SK-N-SH (cell line): ENCODE data around the gene FRK. TPM values are rescaled to one million over a fixed set of nuclear protein-coding genes. Genes with fewer than 3 reads are reported as not detected.

Experiments
- CTCF ChIA-PET: fragments of 300-600, 350-600 bp; formaldehyde crosslinking; extraction: SDS; loops from one replicate; lab custom pipeline; 2021; lab: Yijun Ruan, JAX
- POLR2A ChIA-PET: fragments of 350-600 bp; sonication (Branson Sonifier 250); formaldehyde crosslinking; extraction: SDS; loops from one replicate; lab custom pipeline; 2020; ENCODE audit warnings: antibody characterized with exemption, inconsistent platforms; lab: Yijun Ruan, JAX
- DNase-seq: peaks from one replicate; pipeline ENCODE4 v3.0.0; 2012
- H2AFZ ChIP-seq: fragments of 200-600 bp; sonication (generic); 2 replicates; pipeline ENCODE4 v1.8.1; 2016; ENCODE audit warnings: antibody characterized with exemption, mild to moderate bottlenecking, low read depth
- H3F3A ChIP-seq: fragments of 200-600 bp; sonication (generic); replicated peaks from 2 replicates; pipeline ENCODE3; 2016; ENCODE audit warnings: antibody characterized with exemption, mild to moderate bottlenecking; ENCODE audit not compliant: insufficient read depth
- H3K27ac ChIP-seq, 2 experiments: fragments of 200-500 bp in 1 of 2; fragments of 200-600 bp in 1 of 2; sonication (Bioruptor generic) in 1 of 2; sonication (generic), shearing (Covaris generic) in 1 of 2; 2 replicates each; pipeline versions ENCODE4 v1.5.1 to v1.6.1; 2014 to 2016; ENCODE audit warnings: low read depth in 2 of 2, inconsistent platforms in 1 of 2, low read length in 1 of 2, mild to moderate bottlenecking in 1 of 2, mixed read lengths in 1 of 2
- H3K27me3 ChIP-seq: fragments of 200-600 bp; sonication (generic), shearing (Covaris generic); 2 replicates; pipeline ENCODE4 v1.6.1; 2016; ENCODE audit warnings: mixed run types; ENCODE audit not compliant: insufficient read depth
- H3K36me3 ChIP-seq, 2 experiments: fragments of 200-500 bp in 1 of 2; fragments of 200-600 bp in 1 of 2; sonication (Bioruptor generic) in 1 of 2; sonication (generic) in 1 of 2; replicated peaks in 1 of 2; 2 replicates each; pipeline versions ENCODE3 to v1.5.1; 2014 to 2016; ENCODE audit warnings: low read length in 1 of 2, mild to moderate bottlenecking in 1 of 2; ENCODE audit not compliant: insufficient read depth in 2 of 2, control insufficient read depth in 1 of 2
- H3K4me1 ChIP-seq, 2 experiments: fragments of 200-500 bp in 1 of 2; fragments of 200-600 bp in 1 of 2; sonication (Bioruptor generic) in 1 of 2; sonication (generic), shearing (Covaris generic) in 1 of 2; 2 replicates each; pipeline versions ENCODE4 v1.5.1 to v1.6.1; 2014 to 2016; ENCODE audit warnings: low read depth in 1 of 2, low read length in 1 of 2, mixed run types in 1 of 2; ENCODE audit not compliant: insufficient read depth in 2 of 2, control insufficient read depth in 1 of 2
- H3K4me2 ChIP-seq: fragments of 200-600 bp; sonication (generic), shearing (Covaris generic); 2 replicates; pipeline ENCODE4 v1.6.1; 2017; ENCODE audit warnings: mixed run types
- H3K4me3 ChIP-seq, 2 experiments: fragments of 200-500 bp in 1 of 2; fragments of 200-600 bp in 1 of 2; sonication (Bioruptor generic) in 1 of 2; sonication (generic), shearing (Covaris generic) in 1 of 2; 2 replicates each; pipeline versions ENCODE4 v1.5.1 to v1.8.1; 2014 to 2016; ENCODE audit warnings: low read depth in 2 of 2, inconsistent platforms in 1 of 2, low read length in 1 of 2, mild to moderate bottlenecking in 1 of 2, mixed read lengths in 1 of 2, moderate library complexity in 1 of 2
- H3K79me2 ChIP-seq: fragments of 200-600 bp; sonication (generic); 2 replicates; pipeline ENCODE4 v1.8.1; 2017; ENCODE audit warnings: mild to moderate bottlenecking; ENCODE audit not compliant: insufficient read depth
- H3K9ac ChIP-seq: fragments of 200-600 bp; sonication (generic); 2 replicates; pipeline ENCODE4 v1.6.1; 2017; ENCODE audit warnings: mixed run types
- H3K9me2 ChIP-seq: fragments of 200-600 bp; sonication (generic); 2 replicates; pipeline ENCODE4 v1.6.1; 2017; ENCODE audit warnings: mixed run types
- H3K9me3 ChIP-seq: fragments of 200-600 bp; sonication (generic); 2 replicates; pipeline ENCODE4 v1.6.1; 2017; ENCODE audit warnings: mixed run types, mild to moderate bottlenecking, moderate library complexity
- H4K20me1 ChIP-seq: fragments of 200-600 bp; sonication (generic); 2 replicates; pipeline ENCODE4 v1.6.1; 2017; ENCODE audit warnings: mild to moderate bottlenecking, mixed run types; ENCODE audit not compliant: insufficient read depth
- CHD2 ChIP-seq: fragments of 150-350 bp; IDR thresholded peaks from 2 replicates; pipeline ENCODE4 v1.6.1; 2018; ENCODE audit warnings: low read length; ENCODE audit not compliant: partially characterized antibody
- GABPA ChIP-seq: IDR thresholded peaks from 2 replicates; pipeline ENCODE4 v1.4.0; 2012; ENCODE audit warnings: low read depth, mild to moderate bottlenecking
- GATA2 ChIP-seq: sonication (generic); formaldehyde crosslinking; IDR thresholded peaks from 2 replicates; pipeline ENCODE4 v1.5.0; 2020; ENCODE audit warnings: mild to moderate bottlenecking, missing genetic modification reagents
- PBX3 ChIP-seq: IDR thresholded peaks from 2 replicates; pipeline ENCODE4; 2012
- REST ChIP-seq: IDR thresholded peaks from 2 replicates; pipeline ENCODE4 v1.6.1; 2012; ENCODE audit warnings: mild to moderate bottlenecking, low read depth, low read length, moderate library complexity
- RFX5 ChIP-seq: IDR thresholded peaks from 2 replicates; pipeline ENCODE4 v1.6.1; 2012; ENCODE audit warnings: mild to moderate bottlenecking, improper control_type of control experiment, low read length
- TAF1 ChIP-seq: IDR thresholded peaks from 2 replicates; pipeline ENCODE4 v1.6.1; 2012; ENCODE audit warnings: low read depth, mild to moderate bottlenecking, low read length, moderate library complexity, borderline replicate concordance
- TCF12 ChIP-seq: IDR thresholded peaks from 2 replicates; pipeline ENCODE4 v1.4.0; 2012
- TEAD4 ChIP-seq: IDR thresholded peaks from 2 replicates; pipeline ENCODE4 v1.4.0; 2012; ENCODE audit warnings: mild to moderate bottlenecking, borderline replicate concordance; ENCODE audit not compliant: insufficient read depth
- USF2 ChIP-seq: fragments of 150-350 bp; IDR thresholded peaks from 2 replicates; pipeline ENCODE4 v1.6.1; 2017; ENCODE audit warnings: antibody characterized with exemption, low read length, low read depth, borderline replicate concordance
- ZBTB33 ChIP-seq: IDR thresholded peaks from 2 replicates; pipeline ENCODE4 v1.4.0; 2012; ENCODE audit warnings: low read depth, borderline replicate concordance
- WGBS: methylation state at CpG from one replicate; pipeline ENCODE4 v1.1.6; 2017; ENCODE audit warnings: low lambda C conversion rate; 5-methylcytosine and 5-hydroxymethylcytosine counted together
- polyA plus RNA-seq, 3 experiments: library from polyadenylated mRNA; depleted of rRNA; stranded (reverse); fragments of >200 nt; gene quantifications; 2 replicates each; pipeline ENCODE4 v1.2.3, GENCODE V29; 2012

The FRK gene
- polyA plus RNA-seq, 1 of the 3 experiments (the other 2 are of a cell fraction), result under 0.01 TPM

DNA sequence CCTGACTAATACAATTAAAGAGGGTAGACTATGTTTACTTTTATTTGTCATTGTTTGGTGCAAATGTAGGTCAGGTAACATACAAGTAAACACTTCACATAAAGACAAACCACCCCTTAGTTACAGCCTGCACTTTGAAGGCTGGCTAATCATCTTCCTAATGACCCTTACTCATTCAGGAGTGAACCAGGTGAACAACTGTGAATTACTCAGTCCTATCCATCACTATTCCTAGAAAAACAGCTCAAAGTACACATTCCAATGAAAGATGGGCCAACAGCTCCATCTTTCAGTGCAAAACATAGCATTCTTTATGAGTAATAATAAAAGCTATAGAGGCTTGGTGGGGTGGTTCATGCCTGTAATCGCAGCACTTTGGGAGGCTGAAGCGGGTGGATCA, 78.2 kb downstream of the FRK start:
- no peak overlapping the region for H3K9ac ChIP-seq
- no peaks in the 10 kb centered on the region for H3K9me2 ChIP-seq
- POLR2A ChIA-PET, result no interaction called here
- TF ChIP-seq USF2 (no peak), REST (no peak), TCF12 (no peak), TAF1 (no peak), PBX3 (no peak), GATA2 (no peak), TEAD4 (no peak), GABPA (no peak), ZBTB33 (no peak), CHD2 (no peak), RFX5 (no peak)
- TF ChIP-seq, all 33 proteins: peak for 0
- DNase-seq, result no peak
- 76% methylated on average over 2 of the region's 2 CpGs for WGBS
- Histone ChIP-seq H3K4me1 (no peaks in the 10 kb centered on the region), H3K79me2 (no peaks in the 10 kb centered on the region), H3K27me3 (no peaks in the 10 kb centered on the region), H2AFZ (no peak overlapping the region), H3F3A (no peaks in the 10 kb centered on the region), H3K9me3 (no peaks in the 10 kb centered on the region), H3K27ac (no peak overlapping the region), H3K4me2 (no peak overlapping the region), H3K4me3 (no peak overlapping the region), H3K36me3 (no peaks in the 10 kb centered on the region), H4K20me1 (no peaks in the 10 kb centered on the region)
- CTCF ChIA-PET, result interaction anchor here (1.4 kb wide), 1 partner anchor 29 kb away, joined by 4 read pairs; no protein-coding TSS in a partner anchor
